ENCODE results near the gene ZNF774. TPM values are rescaled to one million over a fixed set of nuclear protein-coding genes. Genes with fewer than 3 reads are reported as not detected.

The ZNF774 gene
- total and polyA plus RNA-seq, 2 of the 8 experiments (the other 6 are each of a cell fraction or from before 2014, with no cell fraction given), result 0.82 to 2.6 TPM

GRCh38 chr15:90306560-90306959, 45.5 kb upstream of the ZNF774 start:
- Histone ChIP-seq H3K18ac (ENCODE audit: extremely low read depth, low read length) (no peak overlapping the region), H3K27me3 (replicated peaks in 1 of 4; ENCODE audit: control insufficient read depth in 3 of 4, extremely low read depth in 1 of 4, insufficient read depth in 3 of 4, low read length in 3 of 4) (no peaks in the 10 kb centered on the region), H3K79me2 (ENCODE audit: control insufficient read depth in 1 of 2, insufficient read depth in 2 of 2, low read length in 2 of 2) (no peaks in the 10 kb centered on the region), H3K27ac (ENCODE audit: low read depth, low read length) (no peak overlapping the region), H3K4ac (replicated peaks; ENCODE audit: insufficient read length, low read depth, low read length) (no peak overlapping the region), H2BK5ac (ENCODE audit: low read depth, low read length) (no peak overlapping the region), H3K79me1 (ENCODE audit: low read depth, low read length) (no peaks in the 10 kb centered on the region), H2BK12ac (ENCODE audit: low read depth, low read length) (no peak overlapping the region), H2AK5ac (ENCODE audit: low read depth, low read length) (no peak overlapping the region), H2BK20ac (ENCODE audit: low read length) (no peak overlapping the region), H4K5ac (ENCODE audit: insufficient read length, low read depth, low read length) (no peak overlapping the region), H3K4me2 (ENCODE audit: insufficient read depth in 1 of 2, low read depth in 2 of 2, low read length in 2 of 2) (no peak overlapping the region), H3K4me3 (ENCODE audit: extremely low read depth in 1 of 4, insufficient read depth in 2 of 4, low read depth in 3 of 4, low read length in 4 of 4) (no peak overlapping the region), H3K9me3 (ENCODE audit: insufficient read depth in 2 of 2, low read depth in 1 of 2, low read length in 1 of 2) (no peaks in the 10 kb centered on the region), H4K8ac (ENCODE audit: extremely low read depth, insufficient read depth, low read length) (no peak overlapping the region), H3K36me3 (ENCODE audit: control insufficient read depth in 2 of 4, insufficient read depth in 4 of 4, low read length in 3 of 4) (no peaks in the 10 kb centered on the region; a peak in 1 of 8 replicates), H2AFZ (ENCODE audit: low read length) (no peak overlapping the region), H3K9ac (replicated peaks in 1 of 4; ENCODE audit: extremely low read depth in 1 of 4, low read depth in 3 of 4, low read length in 3 of 4) (no peak overlapping the region), H2BK120ac (replicated peaks; ENCODE audit: low read depth, low read length) (no peak overlapping the region), H2BK15ac (ENCODE audit: low read length) (no peak overlapping the region), H3K14ac (ENCODE audit: insufficient read length) (no peak overlapping the region), H3K56ac (replicated peaks; ENCODE audit: insufficient read length, low read depth, low read length) (no peak overlapping the region), H3K23me2 (ENCODE audit: low read depth, low read length) (no peaks in the 10 kb centered on the region; the same call in 1 of the 2 replicates), H3K4me1 (replicated peaks in 1 of 4; ENCODE audit: control insufficient read depth in 3 of 4, insufficient read depth in 4 of 4, low read length in 3 of 4) (peaks cover 0 to under 1% (median 0%) of the 10 kb centered on the region in 4 experiments; a peak in 1 of 7 replicates), H4K20me1 (replicated peaks in 1 of 2; ENCODE audit: control insufficient read depth in 1 of 2, insufficient read depth in 2 of 2, low read length in 2 of 2) (no peaks in the 10 kb centered on the region), H4K91ac (replicated peaks; ENCODE audit: insufficient read length, low read length) (no peak overlapping the region), H3K23ac (ENCODE audit: insufficient read length) (no peak overlapping the region)
- no peak for TF ChIP-seq GABPA (IDR thresholded peaks at IDR 0.05; ENCODE audit: borderline replicate concordance, insufficient read depth, low read length)
- 82% methylated on average over 6 of the region's 6 CpGs; no CpG with 5 or more reads in 1 of the 2 experiments for WGBS, 2 experiments (ENCODE audit: extremely low coverage in 1 of 2, insufficient coverage in 1 of 2, insufficient read length in 1 of 2, insufficient replicate concordance in 2 of 2, low coverage in 1 of 2, low lambda C conversion rate in 2 of 2, missing lambda C conversion rate in 1 of 2)
- FAIRE-seq (no peak), DNase-seq (ENCODE audit: low read depth in 1 of 2, low spot score in 2 of 2) (no peak)
- POLR2A ChIA-PET (ENCODE audit: partially characterized antibody), result no interaction called here
- CTCF ChIA-PET (ENCODE audit: partially characterized antibody), result interaction anchor here (0.9 to 7.3 kb wide), 6 partner anchors 11 to 176 kb away, joined by 3 to 42 read pairs (median 8); no protein-coding TSS in a partner anchor

Data from H1 (cell line).